ENCODE results near the gene OCRL. TPM values are rescaled to one million over a fixed set of nuclear protein-coding genes. Genes with fewer than 3 reads are reported as not detected.
"Not testable (repeated sequence)": the region's sequence is repeated elsewhere in the genome, so short reads cannot be mapped to it uniquely, and the experiment has no call there.

OCRL gene
- total RNA-seq, 1 experiment from 2014 or later: 25.4 TPM

DNA sequence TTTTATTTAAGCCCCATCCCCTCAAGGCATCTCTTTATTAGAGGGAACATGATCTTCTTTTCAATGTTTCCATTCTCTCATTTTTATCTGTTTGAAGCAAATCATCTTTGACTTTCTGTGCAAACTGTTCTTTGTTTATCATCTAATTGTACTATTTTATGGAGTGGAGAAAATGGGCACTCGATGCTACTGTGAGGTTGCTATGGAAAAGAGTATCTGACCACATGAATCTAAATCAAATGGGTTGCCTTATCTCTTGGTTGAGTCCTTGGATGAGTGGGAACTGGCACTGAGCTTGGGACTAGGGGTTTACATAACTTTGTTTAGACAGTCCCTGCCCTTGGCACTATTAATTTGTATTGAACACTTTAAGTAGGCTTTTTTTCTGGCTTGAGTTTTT lies 9.1 kb downstream of the OCRL start:
- POLR2A ChIA-PET (ENCODE audit: low non-redundant PET): no interaction called here
- H3K27ac ChIP-seq (ENCODE audit: low read depth, low read length, poor library complexity, severe bottlenecking): no peak overlapping the region
- BruUV-seq (replicated peaks): no TSS peak
- H3K27me3 ChIP-seq (replicated peaks; ENCODE audit: insufficient read depth, low read depth, low read length, poor library complexity): no peaks in the 10 kb centered on the region
- no peak for DNase-seq (ENCODE audit: low spot score)
- no peaks in the 10 kb centered on the region for H3K9me3 ChIP-seq (ENCODE audit: low read depth, low read length, poor library complexity, severe bottlenecking)
- intact Hi-C loops (cut with micrococcal nuclease; ENCODE audit: unreplicated experiment): no loop called here
- no peaks in the 10 kb centered on the region for H3K4me1 ChIP-seq (ENCODE audit: insufficient read depth, low read length, poor library complexity, severe bottlenecking)
- H3K4me3 ChIP-seq (ENCODE audit: low read depth, low read length, poor library complexity, severe bottlenecking): no peak overlapping the region
- no peak for TF ChIP-seq EZH2 (IDR thresholded peaks at IDR 0.05; ENCODE audit: borderline replicate concordance, low read depth, low read length, poor library complexity, severe bottlenecking)
- TF ChIP-seq CTCF (conservative IDR thresholded peaks at IDR 0.05; ENCODE audit: low read depth, low read length): no peak
- CTCF ChIA-PET: interaction anchor here (0.5 kb wide), 1 partner anchor 54 kb away, joined by 4 read pairs; no protein-coding TSS in a partner anchor
- no peaks in the 10 kb centered on the region for H3K36me3 ChIP-seq (ENCODE audit: insufficient read depth, low read length, poor library complexity, severe bottlenecking)

- POLR2A ChIA-PET (ENCODE audit: low non-redundant PET): no interaction called here
- no peaks in the 10 kb centered on the region for H3K9me3 ChIP-seq (ENCODE audit: low read depth, low read length, poor library complexity, severe bottlenecking)
- H3K36me3 ChIP-seq (ENCODE audit: insufficient read depth, low read length, poor library complexity, severe bottlenecking): no peaks in the 10 kb centered on the region
- no peak overlapping the region for H3K4me3 ChIP-seq (ENCODE audit: low read depth, low read length, poor library complexity, severe bottlenecking)
- H3K27me3 ChIP-seq (replicated peaks; ENCODE audit: insufficient read depth, low read depth, low read length, poor library complexity): no peaks in the 10 kb centered on the region
- BruUV-seq (replicated peaks): no TSS peak
- intact Hi-C loops (cut with micrococcal nuclease; ENCODE audit: unreplicated experiment): no loop called here
- no peak for TF ChIP-seq CTCF (conservative IDR thresholded peaks at IDR 0.05; ENCODE audit: low read depth, low read length)
- no peak for TF ChIP-seq EZH2 (IDR thresholded peaks at IDR 0.05; ENCODE audit: borderline replicate concordance, low read depth, low read length, poor library complexity, severe bottlenecking)
- DNase-seq (ENCODE audit: low spot score): no peak
- CTCF ChIA-PET: no interaction called here
- no peaks in the 10 kb centered on the region for H3K4me1 ChIP-seq (ENCODE audit: insufficient read depth, low read length, poor library complexity, severe bottlenecking)
- H3K27ac ChIP-seq (ENCODE audit: low read depth, low read length, poor library complexity, severe bottlenecking): no peak overlapping the region
Observed at GRCh38 chrX:129553619-129554288, 13.7 kb downstream of the OCRL start.

DNA sequence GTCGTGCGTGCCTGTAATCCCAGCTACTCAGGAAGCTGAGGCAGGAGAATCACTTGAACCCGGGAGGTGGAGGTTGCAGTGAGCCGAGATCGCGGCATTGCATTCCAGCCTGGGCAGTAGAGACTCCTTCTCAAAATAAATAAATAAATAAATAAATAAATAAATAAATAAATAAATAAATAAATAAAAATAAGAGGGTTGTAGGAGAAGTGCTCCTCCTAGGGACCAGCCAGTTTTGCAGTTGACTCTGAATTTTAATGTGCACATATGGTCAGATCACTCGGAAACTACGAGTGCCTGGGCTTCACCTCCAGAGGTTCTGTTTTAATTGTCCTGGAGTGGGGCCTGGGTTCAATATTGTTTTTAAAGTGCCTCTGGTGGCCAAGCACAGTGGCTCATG lies 14.8 kb downstream of the OCRL start:
- intact Hi-C loops (cut with micrococcal nuclease; ENCODE audit: unreplicated experiment); POLR2A ChIA-PET (ENCODE audit: low non-redundant PET); H3K4me1 ChIP-seq (ENCODE audit: insufficient read depth, low read length, poor library complexity, severe bottlenecking); H3K27ac ChIP-seq (ENCODE audit: low read depth, low read length, poor library complexity, severe bottlenecking); H3K9me3 ChIP-seq (ENCODE audit: low read depth, low read length, poor library complexity, severe bottlenecking); CTCF ChIA-PET; H3K4me3 ChIP-seq (ENCODE audit: low read depth, low read length, poor library complexity, severe bottlenecking); H3K36me3 ChIP-seq (ENCODE audit: insufficient read depth, low read length, poor library complexity, severe bottlenecking); BruUV-seq (replicated peaks); H3K27me3 ChIP-seq (replicated peaks; ENCODE audit: insufficient read depth, low read depth, low read length, poor library complexity); DNase-seq (ENCODE audit: low spot score): not testable (repeated sequence)

DNA sequence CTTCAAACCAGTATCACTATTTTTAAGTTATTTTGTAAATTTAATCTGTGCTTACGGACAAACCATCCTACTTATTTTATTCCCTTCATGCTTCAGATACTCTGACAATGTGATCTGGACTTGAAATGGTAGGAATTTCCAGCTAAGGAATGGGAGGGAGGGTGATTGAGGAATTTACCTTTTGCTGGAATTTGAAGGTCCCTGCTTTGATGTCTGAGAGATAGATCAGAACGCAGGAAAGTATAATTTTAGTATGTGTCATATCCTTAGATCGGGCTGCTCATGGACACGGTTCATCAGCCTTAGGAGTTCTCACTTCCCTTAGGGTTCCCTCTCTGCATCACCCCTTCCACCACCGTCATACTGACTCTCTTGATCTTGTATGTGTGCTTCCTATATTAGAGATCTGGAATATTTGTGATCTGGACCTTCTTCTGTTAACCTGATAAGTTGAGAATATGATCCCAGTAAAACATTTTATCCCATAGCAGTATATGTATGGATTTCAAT lies 16.8 kb downstream of the OCRL start:
- no TSS peak for BruUV-seq (replicated peaks)
- Histone ChIP-seq H3K27ac (ENCODE audit: low read depth, low read length, poor library complexity, severe bottlenecking) (no peak overlapping the region), H3K4me1 (ENCODE audit: insufficient read depth, low read length, poor library complexity, severe bottlenecking) (no peaks in the 10 kb centered on the region), H3K9me3 (ENCODE audit: low read depth, low read length, poor library complexity, severe bottlenecking) (no peaks in the 10 kb centered on the region), H3K27me3 (replicated peaks; ENCODE audit: insufficient read depth, low read depth, low read length, poor library complexity) (no peaks in the 10 kb centered on the region), H3K36me3 (ENCODE audit: insufficient read depth, low read length, poor library complexity, severe bottlenecking) (no peaks in the 10 kb centered on the region), H3K4me3 (ENCODE audit: low read depth, low read length, poor library complexity, severe bottlenecking) (no peak overlapping the region)
- no peak for TF ChIP-seq CTCF (conservative IDR thresholded peaks at IDR 0.05; ENCODE audit: low read depth, low read length)
- TF ChIP-seq EZH2 (IDR thresholded peaks at IDR 0.05; ENCODE audit: borderline replicate concordance, low read depth, low read length, poor library complexity, severe bottlenecking): no peak
- DNase-seq (ENCODE audit: low spot score): no peak
- intact Hi-C loops (cut with micrococcal nuclease; ENCODE audit: unreplicated experiment): no loop called here
- ChIA-PET POLR2A (ENCODE audit: low non-redundant PET) (no interaction called here), CTCF (no interaction called here)
